ENCODE results near the gene MDN1. TPM values are rescaled to one million over a fixed set of nuclear protein-coding genes. Genes with fewer than 3 reads are reported as not detected.

The MDN1 gene
- total and polyA plus RNA-seq, 2 donors (not counting 1 experiment from before 2014, with no cell fraction given), result 16.5 to 59.5 TPM

DNA sequence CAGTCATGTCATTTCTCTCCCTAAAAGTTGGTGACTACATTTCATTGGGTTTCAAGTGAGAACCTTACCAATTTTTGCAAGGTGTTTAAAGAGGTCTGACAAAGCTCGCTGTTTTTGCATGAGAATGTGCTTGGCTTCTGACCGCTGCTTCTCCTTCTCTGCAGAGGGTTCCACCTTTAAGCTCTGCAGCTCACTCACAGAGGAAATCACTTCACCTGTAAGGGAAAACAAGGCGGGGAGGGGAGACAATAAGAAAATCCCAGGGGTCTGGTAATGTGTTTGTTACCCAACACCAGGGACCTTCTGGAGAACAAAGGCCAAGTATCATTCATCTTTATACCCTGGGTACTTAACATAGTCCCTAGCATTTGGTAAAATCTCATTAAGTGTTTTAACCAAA lies 141.1 kb downstream of the MDN1 start:
- Mint-ChIP-seq H3K27me3 (no peaks in the 10 kb centered on the region), H3K4me3 (no peak overlapping the region), H3K9me3 (ENCODE audit: insufficient read depth) (no peaks in the 10 kb centered on the region), H3K4me1 (no peaks in the 10 kb centered on the region), H3K27ac (no peak overlapping the region)
- POLR2A ChIA-PET, result no interaction called here
- Histone ChIP-seq H3K79me2 (ENCODE audit: control insufficient read depth, insufficient read depth, low read length) (no peaks in the 10 kb centered on the region), H3K36me3 (replicated peaks in 1 of 2; ENCODE audit: control extremely low read depth in 1 of 2, control insufficient read depth in 1 of 2, extremely low read depth in 1 of 2, insufficient read depth in 2 of 2, low read length in 1 of 2) (peaks cover 17 to 87% of the 10 kb centered on the region in 2 experiments), H3K4me2 (replicated peaks; ENCODE audit: low read depth, low read length, poor library complexity, severe bottlenecking) (no peak overlapping the region), H2AFZ (ENCODE audit: insufficient read depth, low read depth, low read length, poor library complexity, severe bottlenecking) (no peak overlapping the region), H4K20me1 (ENCODE audit: control insufficient read depth, insufficient read depth, low read length, poor library complexity, severe bottlenecking) (no peaks in the 10 kb centered on the region), H3K4me3 (ENCODE audit: control extremely low read depth in 1 of 5, extremely low read depth in 1 of 5, insufficient read depth in 1 of 5, low read depth in 2 of 5, low read length in 4 of 5) (no peak overlapping the region), H3K9me3 (ENCODE audit: control extremely low read depth in 1 of 3, control insufficient read depth in 2 of 3, insufficient read depth in 1 of 3, low read length in 2 of 3) (no peaks in the 10 kb centered on the region), H3K27ac (ENCODE audit: low read length in 2 of 2) (no peak overlapping the region), H3K27me3 (replicated peaks in 1 of 4; ENCODE audit: control extremely low read depth in 1 of 4, control insufficient read depth in 3 of 4, insufficient read depth in 4 of 4, low read length in 3 of 4) (no peaks in the 10 kb centered on the region), H3K9ac (ENCODE audit: low read length) (no peak overlapping the region), H3K4me1 (ENCODE audit: control insufficient read depth in 2 of 2, insufficient read depth in 2 of 2, low read length in 2 of 2) (no peaks in the 10 kb centered on the region)
- WGBS (ENCODE audit: insufficient coverage), result no CpG with 5 or more reads among the region's 3 CpGs
- no peak for ATAC-seq (ENCODE audit: low read depth)
- intact Hi-C loops (cut with micrococcal nuclease), result no loop called here
- CTCF ChIA-PET, result no interaction called here
- no peak for TF ChIP-seq EZH2 (IDR thresholded peaks at IDR 0.05; ENCODE audit: borderline replicate concordance, insufficient read depth, low read depth, low read length, poor library complexity, severe bottlenecking)
- TF ChIP-seq, protein P1, sequence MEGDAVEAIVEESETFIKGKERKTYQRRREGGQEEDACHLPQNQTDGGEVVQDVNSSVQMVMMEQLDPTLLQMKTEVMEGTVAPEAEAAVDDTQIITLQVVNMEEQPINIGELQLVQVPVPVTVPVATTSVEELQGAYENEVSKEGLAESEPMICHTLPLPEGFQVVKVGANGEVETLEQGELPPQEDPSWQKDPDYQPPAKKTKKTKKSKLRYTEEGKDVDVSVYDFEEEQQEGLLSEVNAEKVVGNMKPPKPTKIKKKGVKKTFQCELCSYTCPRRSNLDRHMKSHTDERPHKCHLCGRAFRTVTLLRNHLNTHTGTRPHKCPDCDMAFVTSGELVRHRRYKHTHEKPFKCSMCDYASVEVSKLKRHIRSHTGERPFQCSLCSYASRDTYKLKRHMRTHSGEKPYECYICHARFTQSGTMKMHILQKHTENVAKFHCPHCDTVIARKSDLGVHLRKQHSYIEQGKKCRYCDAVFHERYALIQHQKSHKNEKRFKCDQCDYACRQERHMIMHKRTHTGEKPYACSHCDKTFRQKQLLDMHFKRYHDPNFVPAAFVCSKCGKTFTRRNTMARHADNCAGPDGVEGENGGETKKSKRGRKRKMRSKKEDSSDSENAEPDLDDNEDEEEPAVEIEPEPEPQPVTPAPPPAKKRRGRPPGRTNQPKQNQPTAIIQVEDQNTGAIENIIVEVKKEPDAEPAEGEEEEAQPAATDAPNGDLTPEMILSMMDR (IDR thresholded peaks at IDR 0.05), result no peak
- no peak for DNase-seq

DNA sequence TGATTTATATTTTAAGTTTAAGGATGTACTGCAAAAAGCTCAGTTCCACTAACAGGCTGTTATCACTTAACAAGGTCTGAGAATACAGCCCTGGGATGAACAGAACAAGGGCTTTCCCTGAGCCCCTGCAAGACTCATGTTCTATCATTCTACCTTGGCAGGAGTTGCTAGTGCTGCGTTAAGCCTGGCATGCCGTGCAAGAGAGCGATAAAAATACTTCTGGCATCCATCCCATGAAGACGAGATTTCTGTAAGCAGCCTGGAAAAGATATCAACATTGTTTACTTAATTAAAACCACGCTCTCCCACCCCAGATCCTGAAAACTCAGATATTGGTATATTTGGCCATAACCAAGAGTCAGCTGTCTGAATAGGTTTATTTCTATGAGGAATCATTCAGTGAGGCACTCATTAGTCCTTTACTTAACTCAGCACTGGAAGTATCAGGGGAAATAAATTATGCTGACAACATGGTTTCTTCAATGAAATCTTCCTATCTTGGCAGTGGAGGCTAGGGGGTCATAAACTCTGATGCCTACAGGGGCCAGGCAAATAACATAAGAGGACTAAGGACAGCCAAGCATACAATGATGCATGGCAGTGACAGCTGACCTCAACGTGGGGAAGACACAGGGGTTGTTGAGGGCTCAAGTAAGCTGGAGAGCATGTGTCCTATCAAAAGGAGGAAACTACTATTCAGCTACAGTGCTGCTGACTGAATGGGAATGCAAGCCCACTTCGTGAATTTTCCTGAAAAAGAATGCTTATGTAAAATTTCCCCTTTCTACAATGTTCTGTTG lies 143.4 kb downstream of the MDN1 start:
- Mint-ChIP-seq H3K4me1 (no peaks in the 10 kb centered on the region), H3K9me3 (ENCODE audit: insufficient read depth) (no peaks in the 10 kb centered on the region), H3K27ac (no peak overlapping the region), H3K4me3 (no peak overlapping the region), H3K27me3 (no peaks in the 10 kb centered on the region)
- 91% methylated on average over 6 of the region's 7 CpGs for WGBS (ENCODE audit: insufficient coverage)
- CTCF ChIA-PET, result no interaction called here
- Histone ChIP-seq H3K79me2 (ENCODE audit: control insufficient read depth, insufficient read depth, low read length) (no peaks in the 10 kb centered on the region), H3K4me2 (replicated peaks; ENCODE audit: low read depth, low read length, poor library complexity, severe bottlenecking) (no peak overlapping the region), H3K27ac (ENCODE audit: low read length in 2 of 2) (no peak overlapping the region), H3K36me3 (replicated peaks in 1 of 2; ENCODE audit: control extremely low read depth in 1 of 2, control insufficient read depth in 1 of 2, extremely low read depth in 1 of 2, insufficient read depth in 2 of 2, low read length in 1 of 2) (peaks cover 10 to 88% of the 10 kb centered on the region in 2 experiments), H3K4me3 (ENCODE audit: control extremely low read depth in 1 of 5, extremely low read depth in 1 of 5, insufficient read depth in 1 of 5, low read depth in 2 of 5, low read length in 4 of 5) (no peak overlapping the region), H3K9me3 (ENCODE audit: control extremely low read depth in 1 of 3, control insufficient read depth in 2 of 3, insufficient read depth in 1 of 3, low read length in 2 of 3) (no peaks in the 10 kb centered on the region), H3K4me1 (ENCODE audit: control insufficient read depth in 2 of 2, insufficient read depth in 2 of 2, low read length in 2 of 2) (no peaks in the 10 kb centered on the region), H2AFZ (ENCODE audit: insufficient read depth, low read depth, low read length, poor library complexity, severe bottlenecking) (no peak overlapping the region), H4K20me1 (ENCODE audit: control insufficient read depth, insufficient read depth, low read length, poor library complexity, severe bottlenecking) (no peaks in the 10 kb centered on the region), H3K9ac (ENCODE audit: low read length) (no peak overlapping the region), H3K27me3 (replicated peaks in 1 of 4; ENCODE audit: control extremely low read depth in 1 of 4, control insufficient read depth in 3 of 4, insufficient read depth in 4 of 4, low read length in 3 of 4) (no peaks in the 10 kb centered on the region)
- TF ChIP-seq, protein P1 (IDR thresholded peaks at IDR 0.05), result no peak
- TF ChIP-seq EZH2 (IDR thresholded peaks at IDR 0.05; ENCODE audit: borderline replicate concordance, insufficient read depth, low read depth, low read length, poor library complexity, severe bottlenecking), result no peak
- intact Hi-C loops (cut with micrococcal nuclease), result no loop called here
- ATAC-seq (ENCODE audit: low read depth) (no peak), DNase-seq (no peak)
- POLR2A ChIA-PET, result no interaction called here
